Immature natural killer cell (primary cell): ENCODE measurements around the gene HMX3. TPM values are rescaled to one million over a fixed set of nuclear protein-coding genes. Genes with fewer than 3 reads are reported as not detected.

Source experiments
- DNase-seq, 3 donors: peaks; one replicate each; pipeline ENCODE4 v3.0.0; 2022; ENCODE audit warnings: mixed read lengths in 1 of 3
- H3K27ac Mint-ChIP-seq, 6 donors: one replicate each; pipeline ENCODE4 v1.8.0; 2020; ENCODE audit warnings: mixed read lengths in 6 of 6, mild to moderate bottlenecking in 5 of 6, inconsistent platforms in 4 of 6, moderate library complexity in 3 of 6
- H3K27me3 Mint-ChIP-seq, 3 donors: one replicate each; pipeline ENCODE4 v1.8.0; 2020 to 2021; ENCODE audit warnings: low read depth in 3 of 3, mild to moderate bottlenecking in 3 of 3, mixed read lengths in 3 of 3, moderate library complexity in 3 of 3, inconsistent platforms in 1 of 3
- H3K36me3 Mint-ChIP-seq, 3 donors: one replicate each; pipeline ENCODE4 v1.8.0; 2020; ENCODE audit warnings: mixed read lengths in 3 of 3, inconsistent platforms in 2 of 3, mild to moderate bottlenecking in 2 of 3
- H3K4me1 Mint-ChIP-seq, 2 donors: one replicate each; pipeline ENCODE4 v1.8.0; 2020; ENCODE audit warnings: inconsistent platforms in 2 of 2, mild to moderate bottlenecking in 2 of 2, mixed read lengths in 2 of 2, moderate library complexity in 1 of 2
- H3K4me3 Mint-ChIP-seq, 5 donors: one replicate each; pipeline ENCODE4 v1.8.0; 2020; ENCODE audit warnings: mild to moderate bottlenecking in 5 of 5, mixed read lengths in 5 of 5, inconsistent platforms in 3 of 5, moderate library complexity in 3 of 5
- H3K9me3 Mint-ChIP-seq, 6 donors: one replicate each; pipeline ENCODE4 v1.8.0; 2020; ENCODE audit warnings: mild to moderate bottlenecking in 6 of 6, mixed read lengths in 6 of 6, inconsistent platforms in 4 of 6, moderate library complexity in 3 of 6
- polyA plus RNA-seq, 3 donors: library from polyadenylated mRNA; unstranded; fragments of 300-500 nt; fragmentation: Illumina TruSeq; gene quantifications; one replicate each; pipeline ENCODE4 v1.2.3, GENCODE V29; 2021

Gene HMX3
- polyA plus RNA-seq, 3 donors from 2014 or later, result not detected

- peaks cover 42 to 68% (median 44%) of the 10 kb centered on the region in 3 donors for H3K27me3 Mint-ChIP-seq
- H3K4me1 Mint-ChIP-seq, result peaks cover 13 to 14% of the 10 kb centered on the region in 2 donors
- DNase-seq, result no peak
- H3K27ac Mint-ChIP-seq, result no peak overlapping the region
- H3K4me3 Mint-ChIP-seq, result peak overlapping the region in 1 of 5 donors; percentile 10
- H3K36me3 Mint-ChIP-seq, result no peaks in the 10 kb centered on the region
- H3K9me3 Mint-ChIP-seq, result peaks cover 0 to 4% (median 0%) of the 10 kb centered on the region in 6 donors
Measured at GRCh38 chr10:123139521-123140163, 3.9 kb downstream of the HMX3 start.

- no peak for DNase-seq
- no peak overlapping the region for H3K27ac Mint-ChIP-seq
- H3K36me3 Mint-ChIP-seq, result no peaks in the 10 kb centered on the region
- H3K4me1 Mint-ChIP-seq, result peaks cover 10 to 11% of the 10 kb centered on the region in 2 donors
- H3K9me3 Mint-ChIP-seq, result peaks cover 0 to 4% (median 0%) of the 10 kb centered on the region in 6 donors
- no peak overlapping the region for H3K4me3 Mint-ChIP-seq
- H3K27me3 Mint-ChIP-seq, result peaks cover 44 to 70% (median 52%) of the 10 kb centered on the region in 3 donors
Measured at GRCh38 chr10:123140164-123140982, 4.6 kb downstream of the HMX3 start.

GRCh38 chr10:123140983-123141390 is 5.2 kb downstream of the HMX3 start:
- Mint-ChIP-seq H3K4me3 (no peak overlapping the region), H3K27ac (no peak overlapping the region), H3K9me3 (peaks cover 0 to 4% (median 0%) of the 10 kb centered on the region in 6 donors), H3K36me3 (no peaks in the 10 kb centered on the region), H3K27me3 (peaks cover 44 to 72% (median 56%) of the 10 kb centered on the region in 3 donors), H3K4me1 (peaks cover 10 to 11% of the 10 kb centered on the region in 2 donors)
- DNase-seq, result no peak

- no peak for DNase-seq
- H3K4me1 Mint-ChIP-seq, result peaks cover 7 to 12% of the 10 kb centered on the region in 2 donors
- peaks cover 0 to 3% (median 0%) of the 10 kb centered on the region in 3 donors for H3K36me3 Mint-ChIP-seq
- peaks cover 42 to 67% (median 61%) of the 10 kb centered on the region in 3 donors for H3K27me3 Mint-ChIP-seq
- peaks cover 0 to 4% (median 0%) of the 10 kb centered on the region in 6 donors for H3K9me3 Mint-ChIP-seq
- peak overlapping the region in 1 of 6 donors; percentile 10 for H3K27ac Mint-ChIP-seq
- H3K4me3 Mint-ChIP-seq, result no peak overlapping the region
Measured at GRCh38 chr10:123141791-123142700, 6.3 kb downstream of the HMX3 start.

- peak overlapping the region in 2 of 5 donors; percentile 10 to 52 for H3K4me3 Mint-ChIP-seq
- DNase-seq, result no peak
- H3K4me1 Mint-ChIP-seq, result peaks cover 8 to 14% of the 10 kb centered on the region in 2 donors
- H3K27me3 Mint-ChIP-seq, result peaks cover 44 to 66% (median 64%) of the 10 kb centered on the region in 3 donors
- no peak overlapping the region for H3K27ac Mint-ChIP-seq
- H3K9me3 Mint-ChIP-seq, result peaks cover 0 to 4% (median 0%) of the 10 kb centered on the region in 6 donors
- H3K36me3 Mint-ChIP-seq, result peaks cover 0 to 3% (median 0%) of the 10 kb centered on the region in 3 donors
Measured at GRCh38 chr10:123142701-123143161, 7.0 kb downstream of the HMX3 start.

- DNase-seq, result no peak
- H3K9me3 Mint-ChIP-seq, result peaks cover 0 to 2% (median 0%) of the 10 kb centered on the region in 6 donors
- peak overlapping the region in 2 of 5 donors; percentile 2 to 52 for H3K4me3 Mint-ChIP-seq
- H3K4me1 Mint-ChIP-seq, result peaks cover 8 to 14% of the 10 kb centered on the region in 2 donors
- peaks cover 0 to 3% (median 0%) of the 10 kb centered on the region in 3 donors for H3K36me3 Mint-ChIP-seq
- H3K27ac Mint-ChIP-seq, result no peak overlapping the region
- H3K27me3 Mint-ChIP-seq, result peaks cover 41 to 60% (median 58%) of the 10 kb centered on the region in 3 donors
Measured at GRCh38 chr10:123143162-123143824, 7.5 kb downstream of the HMX3 start.

GRCh38 chr10:123143825-123144168 is 8.0 kb downstream of the HMX3 start:
- H3K9me3 Mint-ChIP-seq, result peaks cover 0 to 1% (median 0%) of the 10 kb centered on the region in 6 donors
- no peak overlapping the region for H3K4me3 Mint-ChIP-seq
- peaks cover 9 to 16% of the 10 kb centered on the region in 2 donors for H3K4me1 Mint-ChIP-seq
- peaks cover 38 to 60% (median 57%) of the 10 kb centered on the region in 3 donors for H3K27me3 Mint-ChIP-seq
- DNase-seq, result no peak
- H3K36me3 Mint-ChIP-seq, result peaks cover 0 to 4% (median 0%) of the 10 kb centered on the region in 3 donors
- no peak overlapping the region for H3K27ac Mint-ChIP-seq

GRCh38 chr10:123144697-123145541 is 9.1 kb downstream of the HMX3 start:
- Mint-ChIP-seq H3K27ac (no peak overlapping the region), H3K4me3 (no peak overlapping the region)

GRCh38 chr10:123145542-123146012 is 9.8 kb downstream of the HMX3 start:
- Mint-ChIP-seq H3K36me3 (peaks cover 0 to 7% (median 0%) of the 10 kb centered on the region in 3 donors), H3K27ac (no peak overlapping the region), H3K4me1 (peaks cover 17 to 29% of the 10 kb centered on the region in 2 donors), H3K9me3 (no peaks in the 10 kb centered on the region), H3K27me3 (peaks cover 43 to 61% (median 55%) of the 10 kb centered on the region in 3 donors), H3K4me3 (no peak overlapping the region)
- DNase-seq, result no peak

More at GRCh38 chr10:123144697-123145541, 9.1 kb downstream of the HMX3 start:
- no peaks in the 10 kb centered on the region for H3K9me3 Mint-ChIP-seq
- DNase-seq, result no peak
- H3K36me3 Mint-ChIP-seq, result peaks cover 0 to 7% (median 0%) of the 10 kb centered on the region in 3 donors
- peaks cover 15 to 23% of the 10 kb centered on the region in 2 donors for H3K4me1 Mint-ChIP-seq
- H3K27me3 Mint-ChIP-seq, result peaks cover 39 to 58% (median 53%) of the 10 kb centered on the region in 3 donors

GRCh38 chr10:123146013-123146893 is 10.5 kb downstream of the HMX3 start:
- no peak for DNase-seq
- Mint-ChIP-seq H3K27me3 (peaks cover 46 to 61% (median 52%) of the 10 kb centered on the region in 3 donors), H3K4me1 (peaks cover 22 to 32% of the 10 kb centered on the region in 2 donors), H3K36me3 (peaks cover 0 to 7% (median 0%) of the 10 kb centered on the region in 3 donors), H3K27ac (no peak overlapping the region), H3K9me3 (no peaks in the 10 kb centered on the region), H3K4me3 (peak overlapping the region in 3 of 5 donors; percentile 7 to 59 (median 38))
